ENCODE measurements around the gene RFNG. TPM values are rescaled to one million over a fixed set of nuclear protein-coding genes. Genes with fewer than 3 reads are reported as not detected.

Gene RFNG
- total and polyA plus RNA-seq, 2 of the 13 experiments (the other 11 are each of a cell fraction or from before 2014, with no cell fraction given), result 61.4 to 64.0 TPM

DNA sequence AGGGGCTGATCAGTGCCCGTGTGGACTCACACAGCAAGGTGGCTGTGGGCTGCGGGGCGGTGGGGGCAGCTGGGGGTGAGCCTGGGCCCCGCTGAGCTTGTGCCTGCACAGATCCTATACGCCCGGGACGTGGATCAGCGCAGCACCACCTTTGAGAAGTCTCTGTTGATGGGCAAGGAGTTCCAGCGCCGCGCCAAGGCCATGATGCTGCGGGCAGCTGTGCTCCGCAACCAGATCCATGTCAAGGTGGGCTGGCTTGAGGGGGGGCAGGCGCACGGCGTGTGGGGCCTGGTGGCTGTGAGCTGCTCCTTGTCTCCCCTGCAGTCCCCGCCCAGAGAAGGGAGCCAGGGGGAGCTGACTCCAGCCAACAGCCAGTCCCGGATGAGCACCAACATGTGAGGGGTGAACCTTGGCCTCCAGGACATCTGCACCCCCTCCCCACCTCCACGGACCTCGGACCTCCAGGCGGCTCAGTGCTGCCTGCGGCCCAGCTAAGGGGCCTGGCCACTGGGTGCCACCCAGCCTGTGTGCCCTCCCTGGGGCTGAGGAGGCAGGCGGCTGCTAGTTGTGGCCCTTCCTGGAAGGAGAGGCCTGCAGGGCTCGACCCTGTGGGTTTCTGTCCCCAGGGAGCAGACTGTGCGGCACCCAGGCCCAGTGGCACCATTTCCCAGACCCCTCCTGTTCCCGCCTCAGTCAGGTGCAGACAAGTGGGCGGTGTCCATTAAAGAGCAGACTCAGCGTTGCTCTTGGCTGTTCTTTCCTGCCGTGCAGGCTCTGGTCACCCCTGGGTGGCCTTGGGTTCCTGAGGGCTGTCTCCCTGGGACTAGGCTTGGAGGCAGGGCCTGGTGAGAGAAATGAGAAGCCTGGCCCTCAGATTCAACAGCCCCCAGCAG is 5.4 kb upstream of the RFNG start (continued):
- TF ChIP-seq, protein P1, sequence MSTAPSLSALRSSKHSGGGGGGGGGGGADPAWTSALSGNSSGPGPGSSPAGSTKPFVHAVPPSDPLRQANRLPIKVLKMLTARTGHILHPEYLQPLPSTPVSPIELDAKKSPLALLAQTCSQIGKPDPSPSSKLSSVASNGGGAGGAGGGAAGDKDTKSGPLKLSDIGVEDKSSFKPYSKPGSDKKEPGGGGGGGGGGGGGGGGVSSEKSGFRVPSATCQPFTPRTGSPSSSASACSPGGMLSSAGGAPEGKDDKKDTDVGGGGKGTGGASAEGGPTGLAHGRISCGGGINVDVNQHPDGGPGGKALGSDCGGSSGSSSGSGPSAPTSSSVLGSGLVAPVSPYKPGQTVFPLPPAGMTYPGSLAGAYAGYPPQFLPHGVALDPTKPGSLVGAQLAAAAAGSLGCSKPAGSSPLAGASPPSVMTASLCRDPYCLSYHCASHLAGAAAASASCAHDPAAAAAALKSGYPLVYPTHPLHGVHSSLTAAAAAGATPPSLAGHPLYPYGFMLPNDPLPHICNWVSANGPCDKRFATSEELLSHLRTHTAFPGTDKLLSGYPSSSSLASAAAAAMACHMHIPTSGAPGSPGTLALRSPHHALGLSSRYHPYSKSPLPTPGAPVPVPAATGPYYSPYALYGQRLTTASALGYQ (CRISPR knock-in tag; IDR thresholded peaks at IDR 0.05), result 0 out of 2 replicates have a peak, but pooled peaks have one; percentile 8
- TF ChIP-seq RFX5 (IDR thresholded peaks at IDR 0.05; ENCODE audit: low read depth, low read length) (no peak), ZNF234 (CRISPR knock-in tag; conservative IDR thresholded peaks at IDR 0.05) (no peak), HDAC2 (CRISPR knock-in tag; IDR thresholded peaks at IDR 0.05) (peak; percentile 77; the same call in 1 of the 2 replicates), ZNF562 (CRISPR knock-in tag; IDR thresholded peaks at IDR 0.05; ENCODE audit: borderline replicate concordance) (no peak), SIX4 (CRISPR knock-in tag; IDR thresholded peaks at IDR 0.05) (no peak), PRPF4 (IDR thresholded peaks at IDR 0.05; ENCODE audit: low read depth, low read length, poor library complexity, severe bottlenecking) (no peak), ZNF563 (CRISPR knock-in tag; IDR thresholded peaks at IDR 0.05) (peak; percentile 76; the same call in 1 of the 2 replicates)
- TF ChIP-seq, protein P2, sequence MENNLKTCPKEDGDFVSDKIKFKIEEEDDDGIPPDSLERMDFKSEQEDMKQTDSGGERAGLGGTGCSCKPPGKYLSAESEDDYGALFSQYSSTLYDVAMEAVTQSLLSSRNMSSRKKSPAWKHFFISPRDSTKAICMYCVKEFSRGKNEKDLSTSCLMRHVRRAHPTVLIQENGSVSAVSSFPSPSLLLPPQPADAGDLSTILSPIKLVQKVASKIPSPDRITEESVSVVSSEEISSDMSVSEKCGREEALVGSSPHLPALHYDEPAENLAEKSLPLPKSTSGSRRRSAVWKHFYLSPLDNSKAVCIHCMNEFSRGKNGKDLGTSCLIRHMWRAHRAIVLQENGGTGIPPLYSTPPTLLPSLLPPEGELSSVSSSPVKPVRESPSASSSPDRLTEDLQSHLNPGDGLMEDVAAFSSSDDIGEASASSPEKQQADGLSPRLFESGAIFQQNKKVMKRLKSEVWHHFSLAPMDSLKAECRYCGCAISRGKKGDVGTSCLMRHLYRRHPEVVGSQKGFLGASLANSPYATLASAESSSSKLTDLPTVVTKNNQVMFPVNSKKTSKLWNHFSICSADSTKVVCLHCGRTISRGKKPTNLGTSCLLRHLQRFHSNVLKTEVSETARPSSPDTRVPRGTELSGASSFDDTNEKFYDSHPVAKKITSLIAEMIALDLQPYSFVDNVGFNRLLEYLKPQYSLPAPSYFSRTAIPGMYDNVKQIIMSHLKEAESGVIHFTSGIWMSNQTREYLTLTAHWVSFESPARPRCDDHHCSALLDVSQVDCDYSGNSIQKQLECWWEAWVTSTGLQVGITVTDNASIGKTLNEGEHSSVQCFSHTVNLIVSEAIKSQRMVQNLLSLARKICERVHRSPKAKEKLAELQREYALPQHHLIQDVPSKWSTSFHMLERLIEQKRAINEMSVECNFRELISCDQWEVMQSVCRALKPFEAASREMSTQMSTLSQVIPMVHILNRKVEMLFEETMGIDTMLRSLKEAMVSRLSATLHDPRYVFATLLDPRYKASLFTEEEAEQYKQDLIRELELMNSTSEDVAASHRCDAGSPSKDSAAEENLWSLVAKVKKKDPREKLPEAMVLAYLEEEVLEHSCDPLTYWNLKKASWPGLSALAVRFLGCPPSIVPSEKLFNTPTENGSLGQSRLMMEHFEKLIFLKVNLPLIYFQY (CRISPR knock-in tag; IDR thresholded peaks at IDR 0.05; ENCODE audit: borderline replicate concordance), result peak; percentile 61; the same call in 1 of the 2 replicates
- TF ChIP-seq, protein P3, sequence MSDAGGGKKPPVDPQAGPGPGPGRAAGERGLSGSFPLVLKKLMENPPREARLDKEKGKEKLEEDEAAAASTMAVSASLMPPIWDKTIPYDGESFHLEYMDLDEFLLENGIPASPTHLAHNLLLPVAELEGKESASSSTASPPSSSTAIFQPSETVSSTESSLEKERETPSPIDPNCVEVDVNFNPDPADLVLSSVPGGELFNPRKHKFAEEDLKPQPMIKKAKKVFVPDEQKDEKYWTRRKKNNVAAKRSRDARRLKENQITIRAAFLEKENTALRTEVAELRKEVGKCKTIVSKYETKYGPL (CRISPR knock-in tag; IDR thresholded peaks at IDR 0.05), result no peak
- TF ChIP-seq, protein P4, sequence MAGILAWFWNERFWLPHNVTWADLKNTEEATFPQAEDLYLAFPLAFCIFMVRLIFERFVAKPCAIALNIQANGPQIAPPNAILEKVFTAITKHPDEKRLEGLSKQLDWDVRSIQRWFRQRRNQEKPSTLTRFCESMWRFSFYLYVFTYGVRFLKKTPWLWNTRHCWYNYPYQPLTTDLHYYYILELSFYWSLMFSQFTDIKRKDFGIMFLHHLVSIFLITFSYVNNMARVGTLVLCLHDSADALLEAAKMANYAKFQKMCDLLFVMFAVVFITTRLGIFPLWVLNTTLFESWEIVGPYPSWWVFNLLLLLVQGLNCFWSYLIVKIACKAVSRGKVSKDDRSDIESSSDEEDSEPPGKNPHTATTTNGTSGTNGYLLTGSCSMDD (CRISPR knock-in tag; IDR thresholded peaks at IDR 0.05), result no peak
